ENCODE results near the gene PRDM9. TPM values are rescaled to one million over a fixed set of nuclear protein-coding genes. Genes with fewer than 3 reads are reported as not detected.
A peak's percentile ranks its signal among the peaks of the same experiment; 100 is the strongest.
"Not testable (repeated sequence)": the region's sequence is repeated elsewhere in the genome, so short reads cannot be mapped to it uniquely, and the experiment has no call there.

PRDM9 gene
- total RNA-seq, 2 donors from 2014 or later: 0.15 to 0.18 TPM

DNA sequence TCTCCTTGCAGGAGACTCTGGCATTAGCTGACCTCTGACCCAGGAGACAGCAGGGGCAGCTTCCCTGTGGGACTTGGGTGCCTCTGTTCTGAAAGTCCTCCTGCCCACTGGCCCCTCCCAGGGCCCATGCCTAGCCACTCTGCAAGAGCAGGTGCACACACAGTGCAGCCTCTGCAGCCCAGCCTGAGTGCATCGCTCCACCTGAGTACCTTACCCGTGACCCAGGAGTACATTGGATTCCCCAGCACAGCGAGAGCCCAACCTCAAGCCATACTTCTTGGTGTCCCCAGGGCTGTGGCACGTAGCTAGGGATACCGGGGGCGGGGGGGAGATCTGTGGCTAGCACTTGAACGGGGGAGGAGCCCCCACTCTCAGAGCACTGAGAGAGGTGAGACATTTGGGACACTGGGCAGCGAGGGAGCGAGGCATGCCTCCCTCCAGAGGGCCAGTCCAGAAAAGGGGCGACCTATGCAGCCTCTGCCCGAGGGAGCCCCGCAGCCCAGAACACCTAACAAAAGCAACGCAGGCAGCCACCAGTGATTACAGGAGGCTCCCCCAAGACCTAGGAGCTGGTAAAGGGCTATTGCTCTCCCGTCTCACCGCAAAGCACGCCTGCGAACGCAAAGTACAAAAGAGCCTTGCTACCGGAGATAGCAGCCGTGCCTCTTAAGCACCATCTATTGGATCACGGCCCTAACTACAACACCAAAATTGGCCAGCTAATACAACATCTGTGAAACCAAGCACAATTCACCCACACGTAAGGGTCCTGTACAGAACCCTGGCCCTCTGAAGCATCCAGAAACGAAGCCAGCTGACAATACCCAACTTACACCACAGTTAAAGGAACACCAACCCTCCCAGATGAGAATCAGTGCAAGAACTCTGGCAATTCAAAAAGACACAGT is 826 bp upstream of the PRDM9 start:
- no peaks in the 10 kb centered on the region for H3K4me1 Mint-ChIP-seq
- Histone ChIP-seq H3K27ac (ENCODE audit: low read depth, low read length) (no peak overlapping the region), H3K27me3 (ENCODE audit: control insufficient read depth, insufficient read depth, low read length, poor library complexity, severe bottlenecking) (no peaks in the 10 kb centered on the region), H3K4me1 (ENCODE audit: control insufficient read depth, insufficient read depth, low read length) (no peaks in the 10 kb centered on the region), H3K4me3 (ENCODE audit: low read length) (no peak overlapping the region), H3K9ac (ENCODE audit: extremely low read depth, low read length, poor library complexity, severe bottlenecking) (no peak overlapping the region), H3K36me3 (ENCODE audit: control insufficient read depth, insufficient read depth, low read length) (no peaks in the 10 kb centered on the region), H3K9me3 (ENCODE audit: control insufficient read depth, low read length) (no peaks in the 10 kb centered on the region)
- peaks cover 15% of the 10 kb centered on the region for H3K9me3 Mint-ChIP-seq
- TF ChIP-seq, protein P1, sequence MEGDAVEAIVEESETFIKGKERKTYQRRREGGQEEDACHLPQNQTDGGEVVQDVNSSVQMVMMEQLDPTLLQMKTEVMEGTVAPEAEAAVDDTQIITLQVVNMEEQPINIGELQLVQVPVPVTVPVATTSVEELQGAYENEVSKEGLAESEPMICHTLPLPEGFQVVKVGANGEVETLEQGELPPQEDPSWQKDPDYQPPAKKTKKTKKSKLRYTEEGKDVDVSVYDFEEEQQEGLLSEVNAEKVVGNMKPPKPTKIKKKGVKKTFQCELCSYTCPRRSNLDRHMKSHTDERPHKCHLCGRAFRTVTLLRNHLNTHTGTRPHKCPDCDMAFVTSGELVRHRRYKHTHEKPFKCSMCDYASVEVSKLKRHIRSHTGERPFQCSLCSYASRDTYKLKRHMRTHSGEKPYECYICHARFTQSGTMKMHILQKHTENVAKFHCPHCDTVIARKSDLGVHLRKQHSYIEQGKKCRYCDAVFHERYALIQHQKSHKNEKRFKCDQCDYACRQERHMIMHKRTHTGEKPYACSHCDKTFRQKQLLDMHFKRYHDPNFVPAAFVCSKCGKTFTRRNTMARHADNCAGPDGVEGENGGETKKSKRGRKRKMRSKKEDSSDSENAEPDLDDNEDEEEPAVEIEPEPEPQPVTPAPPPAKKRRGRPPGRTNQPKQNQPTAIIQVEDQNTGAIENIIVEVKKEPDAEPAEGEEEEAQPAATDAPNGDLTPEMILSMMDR (conservative IDR thresholded peaks at IDR 0.05): peak; percentile 64
- 85% methylated on average over 15 to 23 of the region's 23 CpGs for WGBS, 2 experiments (ENCODE audit: insufficient coverage in 1 of 2, insufficient read length in 1 of 2)
- H3K36me3 Mint-ChIP-seq (ENCODE audit: low read depth): no peaks in the 10 kb centered on the region
- H3K27me3 Mint-ChIP-seq (ENCODE audit: insufficient read depth): peaks cover 7% of the 10 kb centered on the region
- peak; percentile 68 for DNase-seq
- peak overlapping the region; percentile 97 for H3K27ac Mint-ChIP-seq
- H3K4me3 Mint-ChIP-seq: peak overlapping the region; percentile 72

DNA sequence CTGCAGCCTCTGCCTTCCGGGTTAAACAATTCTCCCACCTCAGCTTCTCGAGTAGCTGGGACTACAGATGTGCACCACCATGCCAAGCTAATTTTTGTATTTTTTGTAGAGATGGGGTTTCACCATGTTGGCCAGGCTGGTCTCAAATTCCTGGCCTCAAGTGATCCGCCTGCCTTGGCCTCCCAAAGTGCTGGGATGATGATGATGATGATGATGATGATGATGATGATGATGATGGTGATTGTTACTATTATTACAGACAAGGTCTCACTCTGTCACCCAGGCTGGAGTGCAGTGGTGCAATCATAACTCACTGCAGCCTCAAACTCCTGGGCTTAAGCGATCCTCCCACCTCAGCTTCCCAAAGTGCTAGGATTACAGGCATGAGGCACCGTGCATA is 3.0 kb downstream of the PRDM9 start:
- not testable (repeated sequence) for H3K27ac ChIP-seq (ENCODE audit: low read depth, low read length); H3K36me3 Mint-ChIP-seq (ENCODE audit: low read depth); H3K27me3 ChIP-seq (ENCODE audit: control insufficient read depth, insufficient read depth, low read length, poor library complexity, severe bottlenecking); H3K4me3 ChIP-seq (ENCODE audit: low read length); H3K4me1 ChIP-seq (ENCODE audit: control insufficient read depth, insufficient read depth, low read length); H3K9me3 ChIP-seq (ENCODE audit: control insufficient read depth, low read length); H3K4me1 Mint-ChIP-seq; H3K9ac ChIP-seq (ENCODE audit: extremely low read depth, low read length, poor library complexity, severe bottlenecking); H3K27ac Mint-ChIP-seq; H3K4me3 Mint-ChIP-seq; H3K36me3 ChIP-seq (ENCODE audit: control insufficient read depth, insufficient read depth, low read length); H3K27me3 Mint-ChIP-seq (ENCODE audit: insufficient read depth); DNase-seq
- peaks cover 14% of the 10 kb centered on the region for H3K9me3 Mint-ChIP-seq
- WGBS, 2 experiments (ENCODE audit: insufficient coverage in 1 of 2, insufficient read length in 1 of 2): 75 to 92% methylated on average over 4 to 5 of the region's 5 CpGs

DNA sequence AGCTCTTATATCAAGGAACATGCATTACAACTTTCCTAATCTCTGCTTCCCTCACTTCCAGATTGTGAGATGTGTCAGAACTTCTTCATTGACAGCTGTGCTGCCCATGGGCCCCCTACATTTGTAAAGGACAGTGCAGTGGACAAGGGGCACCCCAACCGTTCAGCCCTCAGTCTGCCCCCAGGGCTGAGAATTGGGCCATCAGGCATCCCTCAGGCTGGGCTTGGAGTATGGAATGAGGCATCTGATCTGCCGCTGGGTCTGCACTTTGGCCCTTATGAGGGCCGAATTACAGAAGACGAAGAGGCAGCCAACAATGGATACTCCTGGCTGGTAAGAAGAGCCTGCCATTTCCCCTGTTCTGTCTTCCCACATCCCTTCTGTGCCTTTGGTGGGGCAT is 15.1 kb downstream of the PRDM9 start:
- TF ChIP-seq, protein P1 (conservative IDR thresholded peaks at IDR 0.05): no peak
- Mint-ChIP-seq H3K4me3 (no peak overlapping the region), H3K27ac (no peak overlapping the region), H3K9me3 (peaks cover under 1% of the 10 kb centered on the region), H3K27me3 (ENCODE audit: insufficient read depth) (no peaks in the 10 kb centered on the region), H3K4me1 (no peaks in the 10 kb centered on the region), H3K36me3 (ENCODE audit: low read depth) (no peaks in the 10 kb centered on the region)
- Histone ChIP-seq H3K27me3 (ENCODE audit: control insufficient read depth, insufficient read depth, low read length, poor library complexity, severe bottlenecking) (no peaks in the 10 kb centered on the region), H3K4me1 (ENCODE audit: control insufficient read depth, insufficient read depth, low read length) (no peaks in the 10 kb centered on the region), H3K27ac (ENCODE audit: low read depth, low read length) (no peak overlapping the region), H3K4me3 (ENCODE audit: low read length) (no peak overlapping the region), H3K9me3 (ENCODE audit: control insufficient read depth, low read length) (peaks cover 4% of the 10 kb centered on the region), H3K9ac (ENCODE audit: extremely low read depth, low read length, poor library complexity, severe bottlenecking) (no peak overlapping the region), H3K36me3 (ENCODE audit: control insufficient read depth, insufficient read depth, low read length) (no peaks in the 10 kb centered on the region)
- 86 to 90% methylated on average over 2 to 4 of the region's 4 CpGs for WGBS, 2 experiments (ENCODE audit: insufficient coverage in 1 of 2, insufficient read length in 1 of 2)
- DNase-seq: no peak
